Right renal pelvis (tissue), 4 donors: ENCODE measurements around the gene GNA12. TPM values are rescaled to one million over a fixed set of nuclear protein-coding genes. Genes with fewer than 3 reads are reported as not detected.
A peak's percentile ranks its signal among the peaks of the same experiment; 100 is the strongest.

Experiments used
- DNase-seq, 4 donors: peaks; one replicate each; pipeline ENCODE4 v3.0.0-alpha.2; 2013; ENCODE audit warnings: low read depth in 4 of 4, low spot score in 3 of 4, missing footprints in 1 of 4
- polyA plus RNA-seq, 4 donors: library from polyadenylated mRNA; unstranded; fragments of 120-200 nt; gene quantifications; one replicate each; pipeline ENCODE4 v1.2.1, GENCODE V29; 2013; ENCODE audit not compliant: insufficient read length in 4 of 4

GNA12 gene
- polyA plus RNA-seq, 4 donors, result 40.3 to 44.2 (median 42.4) TPM

- DNase-seq, result no peak
These were observed 125.1 kb downstream of the GNA12 start for GRCh38 chr7:2719007-2719406.

- no peak for DNase-seq
These were observed 125.7 kb downstream of the GNA12 start for GRCh38 chr7:2718296-2718965.

- peak in 2 of 4 donors; percentile 58 to 59 for DNase-seq
These were observed 126.5 kb downstream of the GNA12 start for GRCh38 chr7:2717293-2718261.

- DNase-seq, result no peak
These were observed 127.2 kb downstream of the GNA12 start for GRCh38 chr7:2716906-2717292.

GRCh38 chr7:2716488-2716887 lies 127.6 kb downstream of the GNA12 start:
- DNase-seq, result no peak

- DNase-seq, result no peak
These were observed 128.5 kb downstream of the GNA12 start for GRCh38 chr7:2715341-2716231.

- DNase-seq, result no peak
These were observed 129.5 kb downstream of the GNA12 start for GRCh38 chr7:2714636-2715035.

- DNase-seq, result no peak
These were observed 130.1 kb downstream of the GNA12 start for GRCh38 chr7:2713978-2714377.

- DNase-seq, result no peak
These were observed 130.7 kb downstream of the GNA12 start for GRCh38 chr7:2713370-2713769.

GRCh38 chr7:2711895-2712675 lies 132.0 kb downstream of the GNA12 start:
- DNase-seq, result no peak

GRCh38 chr7:2710901-2711551 lies 133.1 kb downstream of the GNA12 start:
- no peak for DNase-seq

- no peak for DNase-seq
These were observed 133.8 kb downstream of the GNA12 start for GRCh38 chr7:2710286-2710655.

- DNase-seq, result peak in 1 of 4 donors; percentile 51
These were observed 134.4 kb downstream of the GNA12 start for GRCh38 chr7:2709553-2710285.

GRCh38 chr7:2708547-2709310 lies 135.4 kb downstream of the GNA12 start:
- DNase-seq, result no peak

GRCh38 chr7:2708041-2708440 lies 136.1 kb downstream of the GNA12 start:
- DNase-seq, result no peak

- DNase-seq, result no peak
These were observed 136.6 kb downstream of the GNA12 start for GRCh38 chr7:2707481-2707880.

GRCh38 chr7:2706685-2707126 lies 137.4 kb downstream of the GNA12 start:
- DNase-seq, result no peak
